ENCODE measurements around the gene DDX20.

DDX20 gene

DNA sequence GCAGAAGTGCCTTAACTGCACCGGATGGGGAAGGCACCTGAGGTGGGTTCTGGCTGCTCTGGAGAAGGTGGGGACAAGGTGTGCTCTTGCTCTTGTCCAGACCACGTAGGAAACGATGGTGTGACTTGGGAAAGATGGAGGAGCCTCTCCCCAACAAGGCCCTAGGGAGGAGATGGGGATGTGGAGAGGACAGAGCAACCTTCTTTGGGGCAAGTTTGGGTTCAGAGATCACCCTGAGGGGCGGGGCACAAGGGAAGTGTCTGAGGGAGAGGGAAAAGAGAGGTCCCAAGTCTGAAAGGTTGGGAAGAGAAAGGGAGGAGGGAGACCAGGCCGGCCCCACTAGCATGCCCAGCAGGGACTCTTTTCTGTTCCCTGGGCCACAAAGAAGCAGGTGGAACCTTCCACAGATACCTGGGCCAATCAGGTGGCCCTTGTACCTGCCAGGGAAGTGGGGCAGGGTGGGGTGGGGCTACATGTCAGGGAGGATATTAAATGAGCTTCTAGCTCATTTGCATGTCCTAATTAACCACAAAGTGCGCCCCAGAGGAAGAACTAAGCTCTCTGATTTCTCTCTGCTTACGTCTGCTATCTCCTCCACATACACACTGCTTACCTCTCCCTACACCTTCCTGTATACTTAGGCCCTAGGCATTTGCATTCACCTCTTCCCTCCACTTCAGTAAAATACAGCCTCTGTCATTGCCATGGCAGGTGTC lies 32.5 kb upstream of the DDX20 start:
- TF ChIP-seq, protein P1, sequence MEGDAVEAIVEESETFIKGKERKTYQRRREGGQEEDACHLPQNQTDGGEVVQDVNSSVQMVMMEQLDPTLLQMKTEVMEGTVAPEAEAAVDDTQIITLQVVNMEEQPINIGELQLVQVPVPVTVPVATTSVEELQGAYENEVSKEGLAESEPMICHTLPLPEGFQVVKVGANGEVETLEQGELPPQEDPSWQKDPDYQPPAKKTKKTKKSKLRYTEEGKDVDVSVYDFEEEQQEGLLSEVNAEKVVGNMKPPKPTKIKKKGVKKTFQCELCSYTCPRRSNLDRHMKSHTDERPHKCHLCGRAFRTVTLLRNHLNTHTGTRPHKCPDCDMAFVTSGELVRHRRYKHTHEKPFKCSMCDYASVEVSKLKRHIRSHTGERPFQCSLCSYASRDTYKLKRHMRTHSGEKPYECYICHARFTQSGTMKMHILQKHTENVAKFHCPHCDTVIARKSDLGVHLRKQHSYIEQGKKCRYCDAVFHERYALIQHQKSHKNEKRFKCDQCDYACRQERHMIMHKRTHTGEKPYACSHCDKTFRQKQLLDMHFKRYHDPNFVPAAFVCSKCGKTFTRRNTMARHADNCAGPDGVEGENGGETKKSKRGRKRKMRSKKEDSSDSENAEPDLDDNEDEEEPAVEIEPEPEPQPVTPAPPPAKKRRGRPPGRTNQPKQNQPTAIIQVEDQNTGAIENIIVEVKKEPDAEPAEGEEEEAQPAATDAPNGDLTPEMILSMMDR (IDR thresholded peaks at IDR 0.05; ENCODE audit: low read depth, low read length): no peak
- no peak for DNase-seq
- Histone ChIP-seq H3K9me3 (ENCODE audit: severe bottlenecking) (no peaks in the 10 kb centered on the region), H3K4me3 (ENCODE audit: low read depth, low read length) (no peak overlapping the region), H3K27ac (no peak overlapping the region), H3K36me3 (peaks cover 10% of the 10 kb centered on the region), H3K27me3 (ENCODE audit: insufficient read depth, low read depth, severe bottlenecking) (no peaks in the 10 kb centered on the region)

DNA sequence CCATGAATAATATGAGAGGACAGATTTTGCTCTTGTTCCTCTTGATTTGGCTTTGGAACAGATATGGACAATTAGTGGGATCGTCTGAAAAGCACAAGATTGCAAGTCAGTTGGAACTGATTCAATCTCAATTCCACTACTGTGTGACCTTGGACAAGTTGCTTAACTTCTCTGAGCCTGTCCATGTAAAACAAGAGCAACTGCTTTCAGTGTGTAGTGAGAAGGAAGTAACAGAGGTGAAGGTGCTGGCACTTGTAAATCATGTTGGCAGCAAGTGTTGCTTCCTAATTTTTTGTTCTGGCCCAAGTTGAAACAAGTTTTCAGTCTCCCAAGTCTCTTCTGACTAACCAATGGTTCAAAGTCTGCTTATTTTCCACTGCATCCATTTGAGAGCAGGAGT lies 31.8 kb upstream of the DDX20 start:
- TF ChIP-seq, protein P1 (IDR thresholded peaks at IDR 0.05; ENCODE audit: low read depth, low read length): no peak
- H3K27me3 ChIP-seq (ENCODE audit: insufficient read depth, low read depth, severe bottlenecking): no peaks in the 10 kb centered on the region
- H3K9me3 ChIP-seq (ENCODE audit: severe bottlenecking): no peaks in the 10 kb centered on the region
- no peak overlapping the region for H3K4me3 ChIP-seq (ENCODE audit: low read depth, low read length)
- H3K36me3 ChIP-seq: peaks cover 10% of the 10 kb centered on the region
- no peak for DNase-seq
- H3K27ac ChIP-seq: no peak overlapping the region

DNA sequence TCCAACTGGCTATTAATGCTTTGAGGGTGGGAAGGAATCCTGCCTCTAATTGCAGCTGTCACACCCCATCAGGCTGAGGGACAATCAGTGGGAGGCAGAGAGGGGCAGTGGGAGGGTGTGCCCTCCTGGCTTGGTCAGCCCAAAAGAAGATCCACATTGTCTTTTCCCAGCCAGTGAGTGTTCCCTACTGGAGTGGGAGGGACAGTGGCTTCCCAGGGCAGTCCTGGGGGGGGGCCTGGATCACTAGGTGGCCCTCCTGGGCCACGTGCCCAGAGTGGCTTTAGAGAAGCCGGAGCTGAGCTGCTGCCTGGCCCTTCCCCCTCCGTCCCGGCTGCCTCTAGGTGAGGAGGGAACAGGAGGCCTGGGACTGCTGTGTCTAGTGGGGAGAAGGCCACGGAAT lies 30.5 kb upstream of the DDX20 start:
- Histone ChIP-seq H3K27ac (peak overlapping the region; percentile 63), H3K27me3 (ENCODE audit: insufficient read depth, low read depth, severe bottlenecking) (no peaks in the 10 kb centered on the region), H3K36me3 (peaks cover 10% of the 10 kb centered on the region), H3K4me3 (ENCODE audit: low read depth, low read length) (no peak overlapping the region), H3K9me3 (ENCODE audit: severe bottlenecking) (no peaks in the 10 kb centered on the region)
- TF ChIP-seq, protein P1 (IDR thresholded peaks at IDR 0.05; ENCODE audit: low read depth, low read length): peak; percentile 11; the same call in 1 of the 2 replicates
- peak; percentile 89 for DNase-seq

DNA sequence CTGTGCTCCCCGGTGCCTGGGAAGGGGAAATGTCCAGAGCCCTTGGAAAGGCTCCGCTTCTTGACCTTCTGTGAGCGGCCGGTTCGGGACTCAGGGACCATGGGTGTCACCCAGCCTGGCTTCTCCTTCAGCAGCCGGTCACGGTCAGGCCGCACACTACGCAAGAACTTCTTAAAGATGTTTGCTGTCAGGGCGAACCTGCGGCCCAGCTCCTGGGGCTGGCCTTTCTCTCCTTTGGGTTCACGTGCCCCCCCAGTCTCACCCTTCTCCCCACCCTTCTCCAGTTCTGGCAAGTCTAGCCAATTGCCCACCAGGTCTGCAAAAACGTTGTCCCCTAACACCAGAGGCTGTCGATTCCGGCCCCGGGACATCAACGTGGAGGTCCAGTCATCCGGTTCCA lies 28.6 kb upstream of the DDX20 start:
- Histone ChIP-seq H3K27ac (no peak overlapping the region; the same call in 1 of the 2 replicates), H3K9me3 (ENCODE audit: severe bottlenecking) (no peaks in the 10 kb centered on the region), H3K36me3 (peaks cover 14% of the 10 kb centered on the region), H3K4me3 (ENCODE audit: low read depth, low read length) (no peak overlapping the region), H3K27me3 (ENCODE audit: insufficient read depth, low read depth, severe bottlenecking) (no peaks in the 10 kb centered on the region)
- no peak for DNase-seq
- TF ChIP-seq, protein P1 (IDR thresholded peaks at IDR 0.05; ENCODE audit: low read depth, low read length): no peak

DNA sequence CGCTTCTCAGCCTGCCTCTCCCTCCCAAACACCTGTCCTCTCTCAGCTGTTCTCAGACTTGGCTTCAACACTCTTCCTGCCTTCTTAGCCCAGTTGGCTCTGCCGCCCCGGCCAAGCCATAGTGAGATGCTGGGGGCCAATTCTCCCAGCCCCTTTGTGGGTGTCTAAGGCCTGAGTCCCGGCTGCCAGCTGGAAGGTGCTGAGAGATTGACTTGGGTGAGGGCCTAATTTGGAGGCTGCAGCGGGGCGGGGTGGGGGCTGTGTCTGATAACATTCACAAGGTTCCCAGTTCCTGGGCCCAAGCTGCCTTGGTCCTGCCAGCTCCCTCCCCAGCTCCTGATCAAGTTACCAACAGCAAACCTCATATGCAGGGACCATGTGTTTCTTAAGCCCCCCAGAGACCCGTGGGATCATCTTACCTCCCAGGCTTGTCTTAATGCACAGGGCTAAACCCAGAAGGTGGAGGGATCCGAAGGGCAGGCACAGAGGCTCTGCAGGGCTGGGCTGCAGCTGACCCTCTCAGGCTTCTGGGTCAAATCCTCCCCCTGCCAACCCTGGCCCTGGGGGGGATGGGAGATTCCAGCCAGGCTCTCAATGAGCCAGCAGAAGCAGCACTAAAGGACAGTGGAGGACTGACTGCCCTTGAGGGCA lies 26.3 kb upstream of the DDX20 start:
- Histone ChIP-seq H3K27me3 (ENCODE audit: insufficient read depth, low read depth, severe bottlenecking) (no peaks in the 10 kb centered on the region), H3K9me3 (ENCODE audit: severe bottlenecking) (no peaks in the 10 kb centered on the region), H3K27ac (peak overlapping the region; percentile 42; the same call in 1 of the 2 replicates), H3K4me3 (ENCODE audit: low read depth, low read length) (no peak overlapping the region), H3K36me3 (peaks cover 15% of the 10 kb centered on the region)
- TF ChIP-seq, protein P1 (IDR thresholded peaks at IDR 0.05; ENCODE audit: low read depth, low read length): no peak
- DNase-seq: peak; percentile 59
